Pancreas (tissue), 10 donors: ENCODE measurements around the gene KIAA1549. TPM values are rescaled to one million over a fixed set of nuclear protein-coding genes. Genes with fewer than 3 reads are reported as not detected.

Experiments used
- ATAC-seq, 4 donors: fragments of 200-7000 bp; cut with Tn5 transposase; one replicate each; pipeline versions ENCODE4 v1.8.0 to v1.9.1; 2020; ENCODE audit warnings: mild to moderate bottlenecking in 4 of 4, moderate library complexity in 4 of 4
- DNase-seq, 6 donors: peaks; one replicate each; pipeline ENCODE4 v3.0.0-alpha.2; 2020
- FAIRE-seq: peaks from 2 replicates; lab custom pipeline; 2012; peaks lifted over from hg19 to GRCh38; lab: Jason Lieb, UNC
- H3K27ac ChIP-seq, 4 donors: fragments of 200-600 bp; sonication (generic); 1 replicate in 3 of 4; 2 replicates in 1 of 4; pipeline versions ENCODE4 v1.5.0 to v1.8.0; 2020
- H3K27me3 ChIP-seq, 4 donors: fragments of 200-600 bp; one replicate each; pipeline ENCODE4 v1.8.0; 2021
- H3K36me3 ChIP-seq, 3 donors: fragments of 200-600 bp; sonication (generic) in 1 of 3; one replicate each; pipeline versions ENCODE4 v1.5.0 to v1.8.0; 2020 to 2021
- H3K4me1 ChIP-seq, 3 donors: fragments of 200-600 bp; one replicate each; pipeline ENCODE4 v1.8.0; 2021
- H3K4me3 ChIP-seq, 4 donors: fragments of 200-600 bp; sonication (generic) in 2 of 4; one replicate each; pipeline versions ENCODE4 v1.5.0 to v1.8.0; 2020 to 2021
- H3K9me3 ChIP-seq, 4 donors: fragments of 200-600 bp; one replicate each; pipeline ENCODE4 v1.8.0; 2021
- CTCF ChIP-seq, 4 donors: fragments of 200-600 bp; sonication (generic) in 3 of 4; IDR thresholded peaks; one replicate each; pipeline versions ENCODE4 v1.5.0 to v1.8.0; 2021; ENCODE audit warnings: antibody characterized with exemption in 4 of 4
- WGBS, 2 donors: extraction: QIAGEN DNeasy Blood & Tissue Kit; methylation state at CpG; one replicate each; pipeline ENCODE4 v1.1.7; 2013; 5-methylcytosine and 5-hydroxymethylcytosine counted together
- intact Hi-C, 3 donors: fragments of 100-400 bp; cut with DNase I; formaldehyde crosslinking; loops; one replicate each; pipeline versions ENCODE4 v1.11.1 to v1.14.2; 2022
- polyA plus RNA-seq, 2 donors: library from polyadenylated mRNA; stranded (reverse); fragments of 200-250 nt; gene quantifications; one replicate each; pipeline ENCODE4 v1.2.3, GENCODE V29; 2013
- total RNA-seq, 6 donors: library from RNA; stranded (reverse); fragmentation: NEBNext Ultra II Directional in 4 of 6; extraction: Animal tissue kit (Norgen Biotek cat#: 25700) in 4 of 6; gene quantifications; one replicate each; pipeline versions ENCODE4 v1.2.1 to v1.2.4, GENCODE V29; 2021 to 2023
- donor health status: healthy with polysubstance abuse.
- donor health status: DM: no; HTN: no; CAD: no; lungs with moderate emphysema.
- donor health status: DM: no; HTN: no; CAD: no.
- donor health status: control.
- donor health status: control.
- donor health status: Bipolar disorder and iron deficiency.
- donor health status: DM: yes; HTN: yes; CAD: no.
- donor health status: DM: no; HTN: no; CAD: no.
- donor health status: DM: no; HTN: no; CAD: no.
- donor health status: DM: yes; HTN: yes; CAD: no.

KIAA1549 gene
- total and polyA plus RNA-seq, 8 donors = 1.9 to 8.0 (median 7.0) TPM

- Histone ChIP-seq H3K36me3 (no peaks in the 10 kb centered on the region), H3K9me3 (no peaks in the 10 kb centered on the region), H3K27me3 (no peaks in the 10 kb centered on the region), H3K4me3 (no peak overlapping the region), H3K4me1 (no peaks in the 10 kb centered on the region), H3K27ac (no peak overlapping the region)
- no peak for TF ChIP-seq CTCF (IDR thresholded peaks at IDR 0.05)
- ATAC-seq (no peak), FAIRE-seq (no peak), DNase-seq (no peak)
- intact Hi-C loops = no loop called here
- WGBS, 2 donors = 92 to 94% methylated on average over 8 of the region's 8 CpGs
Measured at GRCh38 chr7:138926241-138926612, 55.0 kb downstream of the KIAA1549 start.

GRCh38 chr7:138924501-138925225, 56.5 kb downstream of the KIAA1549 start:
- DNase-seq (no peak), ATAC-seq (no peak), FAIRE-seq (no peak)
- no peak for TF ChIP-seq CTCF (IDR thresholded peaks at IDR 0.05)
- 80 to 89% methylated on average over 17 of the region's 17 CpGs for whole genome bisulfite sequencing, 2 donors
- intact Hi-C loops = no loop called here
- no peaks in the 10 kb centered on the region for H3K9me3 ChIP-seq
- no peaks in the 10 kb centered on the region for H3K27me3 ChIP-seq
- no peak overlapping the region for H3K27ac ChIP-seq
- H3K4me1 ChIP-seq = no peaks in the 10 kb centered on the region
- no peaks in the 10 kb centered on the region for H3K36me3 ChIP-seq
- H3K4me3 ChIP-seq = no peak overlapping the region

GRCh38 chr7:138921277-138921676, 59.9 kb downstream of the KIAA1549 start:
- Histone ChIP-seq H3K27ac (no peak overlapping the region), H3K36me3 (peaks cover 0 to 20% (median 0%) of the 10 kb centered on the region in 3 donors), H3K4me1 (no peaks in the 10 kb centered on the region), H3K4me3 (no peak overlapping the region), H3K27me3 (no peaks in the 10 kb centered on the region), H3K9me3 (no peaks in the 10 kb centered on the region)
- FAIRE-seq (no peak), DNase-seq (no peak), ATAC-seq (no peak)
- intact Hi-C loops = no loop called here
- WGBS, 2 donors = 97% methylated on average over 11 of the region's 11 CpGs
- no peak for TF ChIP-seq CTCF (IDR thresholded peaks at IDR 0.05)

GRCh38 chr7:138919911-138920310, 61.3 kb downstream of the KIAA1549 start:
- DNase-seq (no peak), FAIRE-seq (no peak), ATAC-seq (no peak)
- Histone ChIP-seq H3K9me3 (no peaks in the 10 kb centered on the region), H3K4me3 (no peak overlapping the region), H3K27me3 (no peaks in the 10 kb centered on the region), H3K4me1 (no peaks in the 10 kb centered on the region), H3K36me3 (peaks cover 0 to 20% (median 0%) of the 10 kb centered on the region in 3 donors), H3K27ac (no peak overlapping the region)
- intact Hi-C loops = no loop called here
- WGBS, 2 donors = 79 to 87% methylated on average over 5 of the region's 5 CpGs
- TF ChIP-seq CTCF (IDR thresholded peaks at IDR 0.05) = no peak

- FAIRE-seq = no peak
- no peak overlapping the region for H3K4me3 ChIP-seq
- H3K27ac ChIP-seq = no peak overlapping the region
- H3K27me3 ChIP-seq = no peaks in the 10 kb centered on the region
- H3K36me3 ChIP-seq = peaks cover 0 to 20% (median 0%) of the 10 kb centered on the region in 3 donors
- no peaks in the 10 kb centered on the region for H3K4me1 ChIP-seq
- intact Hi-C loops = no loop called here
- 72 to 79% methylated on average over 9 of the region's 9 CpGs for WGBS, 2 donors
- TF ChIP-seq CTCF (IDR thresholded peaks at IDR 0.05) = no peak
- ATAC-seq = no peak
- no peak for DNase-seq
- no peaks in the 10 kb centered on the region for H3K9me3 ChIP-seq
Measured at GRCh38 chr7:138919216-138919615, 62.0 kb downstream of the KIAA1549 start.
